PC-9 (cell line): ENCODE results near the gene KRT34. TPM values are rescaled to one million over a fixed set of nuclear protein-coding genes. Genes with fewer than 3 reads are reported as not detected.

Experiments
- BruUV-seq: library from RNA; stranded (reverse); fragments of 400-500 nt; replicated peaks from 2 replicates; lab custom pipeline; 2021; lab: Mats Ljungman, UMichigan
- CTCF ChIA-PET: fragments of 300-600 bp; sonication (Branson Sonifier 250); formaldehyde crosslinking; loops from one replicate; lab custom pipeline; 2022; ENCODE audit warnings: antibody characterized with exemption; lab: Charles Lee
- POLR2A ChIA-PET: fragments of 300-600 bp; sonication (Branson Sonifier 250); formaldehyde crosslinking; loops from one replicate; lab custom pipeline; 2022; ENCODE audit warnings: antibody characterized with exemption; ENCODE audit not compliant: unreplicated experiment; lab: Charles Lee
- DNase-seq, 2 experiments: peaks; one replicate each; pipeline versions ENCODE4 v3.0.0 to v3.0.0-alpha.2; 2015 to 2022; ENCODE audit warnings: mixed read lengths in 1 of 2
- H2AFZ ChIP-seq: fragments of 200-600 bp; sonication (generic); 2 replicates; pipeline ENCODE4 v1.8.1; 2017; ENCODE audit warnings: antibody characterized with exemption
- H3F3A ChIP-seq: fragments of 200-600 bp; sonication (generic); 2 replicates; pipeline ENCODE4 v1.8.1; 2017; ENCODE audit warnings: antibody characterized with exemption, mild to moderate bottlenecking, low read depth; ENCODE audit not compliant: insufficient read depth
- H3K27ac ChIP-seq: fragments of 200-600 bp; sonication (generic); 2 replicates; pipeline ENCODE4 v1.6.1; 2016; ENCODE audit warnings: mixed run types
- H3K27me3 ChIP-seq: fragments of 200-600 bp; sonication (generic); 2 replicates; pipeline ENCODE4 v1.6.1; 2016; ENCODE audit warnings: low read depth, mixed run types; ENCODE audit not compliant: insufficient read depth
- H3K36me3 ChIP-seq: fragments of 200-600 bp; sonication (generic); 2 replicates; pipeline ENCODE4 v1.6.1; 2016; ENCODE audit warnings: low read depth, mixed run types
- H3K4me1 ChIP-seq: fragments of 200-600 bp; sonication (generic); replicated peaks from 2 replicates; pipeline ENCODE4 v1.6.1; 2016; ENCODE audit warnings: mixed run types; ENCODE audit not compliant: insufficient read depth
- H3K4me2 ChIP-seq: fragments of 200-600 bp; sonication (generic); 2 replicates; pipeline ENCODE4 v1.6.1; 2017; ENCODE audit warnings: mixed run types
- H3K4me3 ChIP-seq: fragments of 200-600 bp; sonication (generic); 2 replicates; pipeline ENCODE4 v1.6.1; 2016; ENCODE audit warnings: mixed run types
- H3K79me2 ChIP-seq: fragments of 200-600 bp; sonication (generic); 2 replicates; pipeline ENCODE4 v1.6.1; 2017; ENCODE audit warnings: low read depth, mixed run types
- H3K9me2 ChIP-seq: fragments of 200-600 bp; sonication (generic); 2 replicates; pipeline ENCODE4 v1.8.1; 2017; ENCODE audit warnings: mild to moderate bottlenecking; ENCODE audit not compliant: insufficient read depth
- H3K9me3 ChIP-seq: fragments of 200-600 bp; sonication (generic); 2 replicates; pipeline ENCODE4 v1.8.1; 2016; ENCODE audit warnings: low read depth; ENCODE audit not compliant: insufficient read depth
- H4K20me1 ChIP-seq: fragments of 200-600 bp; sonication (generic); 2 replicates; pipeline ENCODE4 v1.8.1; 2017; ENCODE audit not compliant: insufficient read depth
- CTCF ChIP-seq: fragments of 200-600 bp; sonication (generic); conservative IDR thresholded peaks from 2 replicates; pipeline ENCODE4 v1.6.1; 2017; ENCODE audit warnings: mixed run types, antibody characterized with exemption, mild to moderate bottlenecking, moderate library complexity
- EZH2 ChIP-seq: fragments of 200-600 bp; sonication (generic); IDR thresholded peaks from 2 replicates; pipeline ENCODE4 v1.8.0; 2017; ENCODE audit warnings: antibody characterized with exemption, low read depth
- intact Hi-C: fragments of 100-400 bp; cut with micrococcal nuclease; formaldehyde crosslinking; loops from one replicate; pipeline ENCODE4 v1.10.0; 2022; ENCODE audit not compliant: unreplicated experiment
- total RNA-seq: library from RNA; stranded (reverse); gene quantifications from 2 replicates; pipeline ENCODE4 v1.2.3, GENCODE V29; 2021

KRT34 gene
- total RNA-seq, 1 experiment from 2014 or later, result 1.4 TPM

GRCh38 chr17:41345992-41346391 is 36.1 kb downstream of the KRT34 start:
- Histone ChIP-seq H4K20me1 (no peaks in the 10 kb centered on the region), H3K4me3 (no peak overlapping the region), H3K79me2 (no peaks in the 10 kb centered on the region), H3K9me2 (no peaks in the 10 kb centered on the region), H3K36me3 (no peaks in the 10 kb centered on the region), H3K4me2 (no peak overlapping the region), H2AFZ (no peak overlapping the region), H3K4me1 (peaks cover 20% of the 10 kb centered on the region), H3K27ac (no peak overlapping the region), H3K9me3 (0 out of 2 replicates have a peak, but pooled peaks cover 7% of the 10 kb centered on the region), H3F3A (peaks cover 12% of the 10 kb centered on the region), H3K27me3 (no peaks in the 10 kb centered on the region)
- BruUV-seq, result no TSS peak
- CTCF ChIA-PET, result no interaction called here
- TF ChIP-seq CTCF (no peak), EZH2 (no peak)
- intact Hi-C loops, result no loop called here
- DNase-seq, result no peak
- POLR2A ChIA-PET, result no interaction called here

- POLR2A ChIA-PET, result no interaction called here
- Histone ChIP-seq H3K9me2 (no peaks in the 10 kb centered on the region), H3F3A (peaks cover 13% of the 10 kb centered on the region; the same call in 1 of the 2 replicates), H3K4me1 (peaks cover 40% of the 10 kb centered on the region), H3K9me3 (0 out of 2 replicates have a peak, but pooled peaks cover 7% of the 10 kb centered on the region), H3K36me3 (no peaks in the 10 kb centered on the region), H3K27ac (no peak overlapping the region), H3K4me2 (no peak overlapping the region), H3K4me3 (no peak overlapping the region), H2AFZ (no peak overlapping the region), H3K79me2 (no peaks in the 10 kb centered on the region), H3K27me3 (no peaks in the 10 kb centered on the region), H4K20me1 (no peaks in the 10 kb centered on the region)
- intact Hi-C loops, result no loop called here
- CTCF ChIA-PET, result no interaction called here
- DNase-seq, result no peak
- no peak for TF ChIP-seq EZH2
- no peak for TF ChIP-seq CTCF
- BruUV-seq, result no TSS peak
Observed at GRCh38 chr17:41343029-41343428, 39.1 kb downstream of the KRT34 start.

GRCh38 chr17:41340934-41341861 is 40.9 kb downstream of the KRT34 start:
- H3K4me3 ChIP-seq, result no peak overlapping the region
- POLR2A ChIA-PET, result interaction anchor here (0.6 kb wide), 1 partner anchor 9 kb away, joined by 4 read pairs; no protein-coding TSS in a partner anchor
- 0 out of 2 replicates have a peak, but pooled peaks cover 7% of the 10 kb centered on the region for H3K9me3 ChIP-seq
- CTCF ChIA-PET, result no interaction called here
- H3K79me2 ChIP-seq, result no peaks in the 10 kb centered on the region
- intact Hi-C loops, result no loop called here
- peaks cover 43% of the 10 kb centered on the region for H3K4me1 ChIP-seq
- H2AFZ ChIP-seq, result 0 out of 2 replicates have a peak overlapping the region, but pooled peaks have one; percentile 2
- no peaks in the 10 kb centered on the region for H3K36me3 ChIP-seq
- H3F3A ChIP-seq, result peaks cover 10% of the 10 kb centered on the region; the same call in 1 of the 2 replicates
- no peaks in the 10 kb centered on the region for H3K27me3 ChIP-seq
- TF ChIP-seq EZH2 (no peak), CTCF (no peak)
- DNase-seq, result no peak
- peak overlapping the region; percentile 27; the same call in 1 of the 2 replicates for H3K4me2 ChIP-seq
- no peaks in the 10 kb centered on the region for H4K20me1 ChIP-seq
- BruUV-seq, result no TSS peak
- no peaks in the 10 kb centered on the region for H3K9me2 ChIP-seq
- H3K27ac ChIP-seq, result peak overlapping the region; percentile 40
